HL-60 (cell line): ENCODE measurements around the gene LINGO1.

Experiments used
- DNase-seq, 2 experiments: peaks; one replicate each; pipeline ENCODE4 v3.0.0-alpha.2; 2010 to 2020; ENCODE audit warnings: low read depth in 1 of 2, low spot score in 1 of 2
- H3K27ac ChIP-seq: fragments of 250-450 bp; sonication (Bioruptor Pico); replicated peaks from 2 replicates; pipeline ENCODE4 v1.5.1; 2020; ENCODE audit warnings: mild to moderate bottlenecking, moderate library complexity
- H3K27me3 ChIP-seq: fragments of 250-450 bp; sonication (Bioruptor Pico); 2 replicates; pipeline ENCODE4 v1.5.1; 2021; ENCODE audit warnings: mild to moderate bottlenecking, moderate library complexity; ENCODE audit not compliant: insufficient read depth, poor library complexity, severe bottlenecking
- H3K4me3 ChIP-seq: replicated peaks from 2 replicates; pipeline ENCODE4 v1.5.1; 2011; ENCODE audit warnings: mild to moderate bottlenecking, control low read depth, low read length; ENCODE audit not compliant: insufficient read depth
- CTCF ChIP-seq: IDR thresholded peaks from one replicate; pipeline ENCODE4 v1.5.1; 2011; ENCODE audit warnings: low read length, control low read depth, inconsistent platforms; ENCODE audit not compliant: insufficient read depth
- GABPA ChIP-seq: IDR thresholded peaks from 2 replicates; pipeline ENCODE4 v1.6.1; 2012; ENCODE audit warnings: low read depth
- POLR2AphosphoS5 ChIP-seq: IDR thresholded peaks from 2 replicates; pipeline ENCODE4 v1.6.1; 2012; ENCODE audit warnings: low read depth
- SPI1 ChIP-seq: IDR thresholded peaks from 2 replicates; pipeline ENCODE4 v1.6.1; 2012; ENCODE audit warnings: low read depth, mild to moderate bottlenecking, borderline replicate concordance
- TF ChIP-seq, protein P1 (sequence below): IDR thresholded peaks from 2 replicates; pipeline ENCODE4 v1.6.1; 2012; ENCODE audit warnings: low read depth; ENCODE audit not compliant: insufficient replicate concordance

Gene LINGO1

DNA sequence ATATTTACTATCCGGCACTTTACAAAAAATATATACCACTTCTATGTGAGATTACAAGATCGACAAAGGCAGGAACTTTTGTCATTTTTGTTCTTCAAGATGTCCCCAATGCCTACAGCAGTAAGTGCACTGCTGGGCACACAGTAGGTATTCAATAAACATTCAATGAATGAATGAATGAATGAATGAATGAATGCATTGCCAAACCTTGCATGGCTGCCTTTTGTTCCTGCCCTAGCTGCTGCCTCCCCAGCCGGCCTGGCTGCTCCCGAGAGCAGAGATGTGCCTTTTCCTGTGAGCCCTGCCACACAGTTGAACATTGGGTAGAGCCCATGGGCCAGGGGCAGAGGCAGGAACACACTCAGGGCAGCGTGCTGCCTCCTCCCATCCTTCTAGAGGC, 37.5 kb downstream of the LINGO1 start:
- no peak overlapping the region for H3K27ac ChIP-seq
- H3K4me3 ChIP-seq: no peak overlapping the region
- H3K27me3 ChIP-seq: no peaks in the 10 kb centered on the region
- DNase-seq: no peak
- TF ChIP-seq SPI1: no peak
- TF ChIP-seq GABPA: no peak
- TF ChIP-seq, protein P1, sequence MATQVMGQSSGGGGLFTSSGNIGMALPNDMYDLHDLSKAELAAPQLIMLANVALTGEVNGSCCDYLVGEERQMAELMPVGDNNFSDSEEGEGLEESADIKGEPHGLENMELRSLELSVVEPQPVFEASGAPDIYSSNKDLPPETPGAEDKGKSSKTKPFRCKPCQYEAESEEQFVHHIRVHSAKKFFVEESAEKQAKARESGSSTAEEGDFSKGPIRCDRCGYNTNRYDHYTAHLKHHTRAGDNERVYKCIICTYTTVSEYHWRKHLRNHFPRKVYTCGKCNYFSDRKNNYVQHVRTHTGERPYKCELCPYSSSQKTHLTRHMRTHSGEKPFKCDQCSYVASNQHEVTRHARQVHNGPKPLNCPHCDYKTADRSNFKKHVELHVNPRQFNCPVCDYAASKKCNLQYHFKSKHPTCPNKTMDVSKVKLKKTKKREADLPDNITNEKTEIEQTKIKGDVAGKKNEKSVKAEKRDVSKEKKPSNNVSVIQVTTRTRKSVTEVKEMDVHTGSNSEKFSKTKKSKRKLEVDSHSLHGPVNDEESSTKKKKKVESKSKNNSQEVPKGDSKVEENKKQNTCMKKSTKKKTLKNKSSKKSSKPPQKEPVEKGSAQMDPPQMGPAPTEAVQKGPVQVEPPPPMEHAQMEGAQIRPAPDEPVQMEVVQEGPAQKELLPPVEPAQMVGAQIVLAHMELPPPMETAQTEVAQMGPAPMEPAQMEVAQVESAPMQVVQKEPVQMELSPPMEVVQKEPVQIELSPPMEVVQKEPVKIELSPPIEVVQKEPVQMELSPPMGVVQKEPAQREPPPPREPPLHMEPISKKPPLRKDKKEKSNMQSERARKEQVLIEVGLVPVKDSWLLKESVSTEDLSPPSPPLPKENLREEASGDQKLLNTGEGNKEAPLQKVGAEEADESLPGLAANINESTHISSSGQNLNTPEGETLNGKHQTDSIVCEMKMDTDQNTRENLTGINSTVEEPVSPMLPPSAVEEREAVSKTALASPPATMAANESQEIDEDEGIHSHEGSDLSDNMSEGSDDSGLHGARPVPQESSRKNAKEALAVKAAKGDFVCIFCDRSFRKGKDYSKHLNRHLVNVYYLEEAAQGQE: no peak

GRCh38 chr15:77592758-77593157, 40.0 kb downstream of the LINGO1 start:
- Histone ChIP-seq H3K27ac (no peak overlapping the region), H3K4me3 (no peak overlapping the region), H3K27me3 (no peaks in the 10 kb centered on the region)
- TF ChIP-seq POLR2AphosphoS5: no peak
- TF ChIP-seq SPI1: no peak
- no peak for TF ChIP-seq CTCF
- TF ChIP-seq, protein P1: no peak
- no peak for TF ChIP-seq GABPA
- DNase-seq: no peak

DNA sequence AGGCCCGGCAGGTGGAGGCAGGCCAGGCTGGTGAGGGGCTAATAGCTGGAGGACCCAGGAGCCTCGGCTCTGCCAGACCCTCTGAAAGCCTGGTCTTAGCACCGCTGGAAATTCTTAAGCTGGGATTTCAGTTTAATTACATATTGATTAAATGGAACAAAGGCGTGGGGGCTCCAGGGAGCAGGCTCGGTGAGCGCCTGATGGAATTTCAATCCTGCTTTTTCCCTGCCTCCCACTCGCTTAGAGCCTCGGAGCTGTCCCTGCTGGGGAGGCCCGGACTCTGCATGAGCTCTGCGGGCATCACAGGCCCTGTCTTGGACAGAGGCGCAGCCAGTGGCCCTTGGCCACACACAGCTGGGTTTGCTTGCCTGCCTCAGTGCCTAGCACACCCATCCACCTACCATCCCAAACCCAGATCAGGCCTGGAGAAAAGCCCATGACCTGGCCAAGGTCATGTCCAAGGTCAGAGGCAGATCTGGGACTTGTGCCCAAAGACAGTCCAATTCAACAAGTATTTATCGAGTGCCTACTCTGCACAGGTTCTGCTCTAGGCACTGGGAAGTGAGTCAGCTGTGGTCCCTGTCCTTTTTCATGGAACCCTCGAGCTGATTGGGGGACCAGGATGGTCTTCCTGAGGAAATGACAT, 40.6 kb downstream of the LINGO1 start:
- Histone ChIP-seq H3K27ac (no peak overlapping the region), H3K27me3 (no peaks in the 10 kb centered on the region), H3K4me3 (no peak overlapping the region)
- TF ChIP-seq GABPA: no peak
- DNase-seq: no peak

GRCh38 chr15:77589839-77590238, 42.9 kb downstream of the LINGO1 start:
- DNase-seq: no peak
- H3K27ac ChIP-seq: no peak overlapping the region

More at GRCh38 chr15:77589839-77590238, 42.9 kb downstream of the LINGO1 start:
- no peak overlapping the region for H3K4me3 ChIP-seq
- no peaks in the 10 kb centered on the region for H3K27me3 ChIP-seq
- TF ChIP-seq, protein P1: no peak
- TF ChIP-seq GABPA: no peak
- TF ChIP-seq POLR2AphosphoS5: no peak
- TF ChIP-seq SPI1: no peak
- no peak for TF ChIP-seq CTCF
